ENCODE measurements around the gene COX6B2.
"Not testable (repeated sequence)": the region's sequence is repeated elsewhere in the genome, so short reads cannot be mapped to it uniquely, and the experiment has no call there.

The COX6B2 gene

DNA sequence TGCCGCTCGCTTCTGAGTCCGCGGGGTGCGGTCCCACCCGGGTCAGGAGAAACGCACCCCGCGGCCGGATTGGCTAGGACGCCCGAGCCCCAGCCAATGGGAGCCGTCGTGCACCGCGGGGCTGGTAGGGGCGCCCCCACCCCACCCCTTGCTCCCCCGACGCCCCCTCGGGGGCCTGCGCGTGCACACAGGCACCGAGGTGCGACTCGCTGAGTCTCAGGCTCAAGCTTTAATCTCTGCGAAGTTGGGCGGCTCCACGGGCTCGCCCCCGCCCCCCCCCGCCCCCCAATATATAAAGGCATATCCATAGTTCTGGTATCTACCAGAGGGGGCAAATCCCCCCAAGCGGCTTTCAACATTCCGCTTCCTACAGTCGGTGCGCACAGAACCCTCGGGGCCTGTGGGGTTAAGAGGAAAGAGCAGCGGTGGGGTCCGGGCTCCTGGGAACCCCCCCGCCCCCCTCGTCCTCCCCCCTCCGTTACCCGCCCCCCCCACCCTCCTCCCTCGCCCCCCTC is at the start of gene COX6B2:
Gene COX6B2, minus strand, starts transcription at position 22 of the 515 bp plus-strand sequence. CDS start 198 bp downstream, outside the sequence.
- no peak for TF ChIP-seq CTCF (IDR thresholded peaks at IDR 0.05; ENCODE audit: low read depth, low read length)
- peak within 1 kb of the TSS; percentile 44 to 46 for H3K4me3 ChIP-seq (replicated peaks in 1 of 2; ENCODE audit: low read depth in 2 of 2, low read length in 2 of 2)
- no peak for DNase-seq (ENCODE audit: low read depth in 2 of 2)

DNA sequence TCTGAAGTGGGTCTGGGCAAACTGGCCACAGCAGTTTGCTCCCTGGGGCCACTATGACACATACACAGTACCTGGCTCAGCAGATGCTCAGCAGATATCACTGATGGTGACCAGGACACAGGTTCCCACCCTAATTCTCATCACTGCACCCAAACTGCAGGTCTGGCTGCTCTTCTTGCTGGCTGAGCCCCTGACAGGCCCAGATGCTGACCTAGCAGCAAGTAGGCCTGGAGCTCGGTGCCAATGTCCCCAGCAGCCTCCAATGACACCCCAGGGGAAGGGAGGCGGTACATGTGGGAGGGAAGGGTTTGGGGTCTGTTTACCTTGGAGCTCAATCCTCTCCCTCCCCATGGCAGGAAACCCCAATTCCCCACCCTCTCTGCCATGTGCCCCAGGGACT is 48.0 kb upstream of the COX6B2 start:
- DNase-seq (ENCODE audit: low read depth in 2 of 2): no peak
- H3K4me3 ChIP-seq (replicated peaks in 1 of 2; ENCODE audit: low read depth in 2 of 2, low read length in 2 of 2): no peak overlapping the region
- no peak for TF ChIP-seq CTCF (IDR thresholded peaks at IDR 0.05; ENCODE audit: low read depth, low read length)

- H3K4me3 ChIP-seq (replicated peaks in 1 of 2; ENCODE audit: low read depth in 2 of 2, low read length in 2 of 2): not testable (repeated sequence)
Measured at GRCh38 chr19:55401390-55401789, 46.9 kb upstream of the COX6B2 start.

DNA sequence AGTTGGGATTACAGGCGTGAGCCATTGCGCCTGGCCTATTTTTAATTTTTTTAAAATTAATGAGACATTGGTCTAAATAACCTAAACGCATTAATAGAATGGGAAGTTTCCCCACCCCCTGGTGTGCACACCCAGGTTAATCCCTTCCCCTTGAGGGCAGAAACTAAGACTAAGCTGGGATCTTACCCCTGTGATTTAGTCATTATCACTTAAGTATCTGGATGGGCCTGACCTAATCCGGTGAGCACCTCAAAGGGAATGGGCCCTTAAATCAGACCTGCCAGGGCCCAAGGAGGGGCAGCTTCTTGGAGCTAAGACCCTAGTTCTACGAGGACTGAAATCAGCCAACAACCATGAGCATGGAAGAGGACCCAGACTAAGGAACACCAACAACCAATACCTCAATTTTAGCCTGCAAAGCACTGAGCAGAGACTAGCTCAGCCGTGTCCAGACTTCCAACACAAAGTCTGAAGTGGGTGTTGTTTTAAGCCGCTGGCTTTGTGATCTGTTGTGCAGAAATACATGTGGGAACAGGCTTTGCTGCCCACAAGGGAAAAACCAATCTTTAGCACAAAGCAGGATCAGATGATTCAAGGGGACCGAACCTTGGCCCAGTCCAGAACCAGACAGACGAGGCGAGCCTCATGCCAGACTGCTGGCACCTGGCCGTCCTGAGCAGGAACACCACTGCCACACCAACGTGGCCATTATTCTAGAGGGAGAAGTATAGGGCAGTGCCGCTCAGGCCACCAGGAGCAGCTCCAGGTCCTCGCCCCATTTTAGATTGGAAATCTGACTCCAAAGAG is 46.0 kb upstream of the COX6B2 start:
- H3K4me3 ChIP-seq (replicated peaks in 1 of 2; ENCODE audit: low read depth in 2 of 2, low read length in 2 of 2): no peak overlapping the region
- TF ChIP-seq CTCF (IDR thresholded peaks at IDR 0.05; ENCODE audit: low read depth, low read length): no peak
- no peak for DNase-seq (ENCODE audit: low read depth in 2 of 2)

More at GRCh38 chr19:55401390-55401789, 46.9 kb upstream of the COX6B2 start:
- not testable (repeated sequence) for DNase-seq (ENCODE audit: low read depth in 2 of 2)

- TF ChIP-seq CTCF (IDR thresholded peaks at IDR 0.05; ENCODE audit: low read depth, low read length): no peak
- DNase-seq (ENCODE audit: low read depth in 2 of 2): no peak
- no peak overlapping the region for H3K4me3 ChIP-seq (replicated peaks in 1 of 2; ENCODE audit: low read depth in 2 of 2, low read length in 2 of 2)
Measured at GRCh38 chr19:55398200-55398925, 43.8 kb upstream of the COX6B2 start.

- H3K4me3 ChIP-seq (replicated peaks in 1 of 2; ENCODE audit: low read depth in 2 of 2, low read length in 2 of 2): no peak overlapping the region
- DNase-seq (ENCODE audit: low read depth in 2 of 2): no peak
- no peak for TF ChIP-seq CTCF (IDR thresholded peaks at IDR 0.05; ENCODE audit: low read depth, low read length)
Measured at GRCh38 chr19:55392820-55393761, 38.6 kb upstream of the COX6B2 start.
